GM18511 (cell line): ENCODE data around the gene TP53BP2.

Experiments used
- ATAC-seq: cut with Tn5 transposase; IDR thresholded peaks from one replicate; pipeline ENCODE4 v1.9.1; 2021; ENCODE audit warnings: mild to moderate bottlenecking, moderate library complexity; ENCODE audit not compliant: unreplicated experiment

Gene TP53BP2

GRCh38 chr1:223802032-223802431 is 43.7 kb downstream of the TP53BP2 start:
- ATAC-seq, result no peak

- no peak for ATAC-seq
Measured at GRCh38 chr1:223796210-223796609, 49.5 kb downstream of the TP53BP2 start.

GRCh38 chr1:223794136-223794880 is 51.4 kb downstream of the TP53BP2 start:
- no peak for ATAC-seq

GRCh38 chr1:223793716-223794115 is 52.0 kb downstream of the TP53BP2 start:
- ATAC-seq, result no peak

GRCh38 chr1:223792046-223792445 is 53.7 kb downstream of the TP53BP2 start:
- ATAC-seq, result no peak

- no peak for ATAC-seq
Measured at GRCh38 chr1:223788746-223789415, 56.9 kb downstream of the TP53BP2 start.

- no peak for ATAC-seq
Measured at GRCh38 chr1:223785808-223786207, 59.9 kb downstream of the TP53BP2 start.

GRCh38 chr1:223784541-223784940 is 61.2 kb downstream of the TP53BP2 start:
- ATAC-seq, result no peak

- ATAC-seq, result no peak
Measured at GRCh38 chr1:223783676-223784075, 62.1 kb downstream of the TP53BP2 start.

GRCh38 chr1:223780949-223781348 is 64.8 kb downstream of the TP53BP2 start:
- no peak for ATAC-seq

- ATAC-seq, result no peak
Measured at GRCh38 chr1:223780318-223780717, 65.4 kb downstream of the TP53BP2 start.

GRCh38 chr1:223776826-223777454 is 68.8 kb downstream of the TP53BP2 start:
- ATAC-seq, result no peak

- ATAC-seq, result no peak
Measured at GRCh38 chr1:223776075-223776814, 69.5 kb downstream of the TP53BP2 start.

- no peak for ATAC-seq
Measured at GRCh38 chr1:223775711-223776074, 70.1 kb downstream of the TP53BP2 start.

GRCh38 chr1:223775054-223775453 is 70.7 kb downstream of the TP53BP2 start:
- ATAC-seq, result no peak

- no peak for ATAC-seq
Measured at GRCh38 chr1:223774134-223774814, 71.5 kb downstream of the TP53BP2 start.

- no peak for ATAC-seq
Measured at GRCh38 chr1:223772771-223773160, 73.0 kb downstream of the TP53BP2 start.

GRCh38 chr1:223771814-223772770 is 73.7 kb downstream of the TP53BP2 start:
- peak; percentile 64 for ATAC-seq

- peak; percentile 47 for ATAC-seq
Measured at GRCh38 chr1:223771469-223771813, 74.3 kb downstream of the TP53BP2 start.
